ENCODE measurements around the gene CHSY3. TPM values are rescaled to one million over a fixed set of nuclear protein-coding genes. Genes with fewer than 3 reads are reported as not detected.

The CHSY3 gene
- total and polyA plus RNA-seq, 4 donors, result 0.40 to 7.7 (median 2.1) TPM

DNA sequence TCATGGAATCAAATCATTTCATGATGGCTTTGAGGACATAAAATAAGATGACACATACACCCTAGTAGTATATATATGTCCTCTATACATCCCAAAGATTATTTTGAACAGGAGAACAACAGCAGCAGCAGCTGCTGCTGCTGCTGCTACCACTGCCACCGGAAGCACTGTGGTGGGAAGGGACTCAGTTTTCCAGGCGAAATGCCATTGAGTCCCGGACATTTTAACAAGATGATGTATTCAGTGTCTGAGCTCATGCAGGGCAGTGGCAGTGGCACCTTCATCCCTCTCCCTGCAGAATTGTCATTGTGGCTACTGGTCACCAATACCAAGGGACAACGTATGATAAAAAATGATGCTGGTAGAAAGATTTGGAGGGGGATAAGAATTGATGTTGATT, 151.3 kb downstream of the CHSY3 start (continued):
- TF ChIP-seq, protein P1, sequence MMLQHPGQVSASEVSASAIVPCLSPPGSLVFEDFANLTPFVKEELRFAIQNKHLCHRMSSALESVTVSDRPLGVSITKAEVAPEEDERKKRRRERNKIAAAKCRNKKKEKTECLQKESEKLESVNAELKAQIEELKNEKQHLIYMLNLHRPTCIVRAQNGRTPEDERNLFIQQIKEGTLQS (IDR thresholded peaks at IDR 0.05), result no peak
- TF ChIP-seq NR2F2 (IDR thresholded peaks at IDR 0.05) (no peak), FOXA1 (IDR thresholded peaks at IDR 0.05) (no peak), GABPA (IDR thresholded peaks at IDR 0.05 in 1 of 2, conservative IDR thresholded peaks at IDR 0.05 in 1 of 2) (no peak), HNF4A (conservative IDR thresholded peaks at IDR 0.05) (no peak)
- TF ChIP-seq, protein P2, sequence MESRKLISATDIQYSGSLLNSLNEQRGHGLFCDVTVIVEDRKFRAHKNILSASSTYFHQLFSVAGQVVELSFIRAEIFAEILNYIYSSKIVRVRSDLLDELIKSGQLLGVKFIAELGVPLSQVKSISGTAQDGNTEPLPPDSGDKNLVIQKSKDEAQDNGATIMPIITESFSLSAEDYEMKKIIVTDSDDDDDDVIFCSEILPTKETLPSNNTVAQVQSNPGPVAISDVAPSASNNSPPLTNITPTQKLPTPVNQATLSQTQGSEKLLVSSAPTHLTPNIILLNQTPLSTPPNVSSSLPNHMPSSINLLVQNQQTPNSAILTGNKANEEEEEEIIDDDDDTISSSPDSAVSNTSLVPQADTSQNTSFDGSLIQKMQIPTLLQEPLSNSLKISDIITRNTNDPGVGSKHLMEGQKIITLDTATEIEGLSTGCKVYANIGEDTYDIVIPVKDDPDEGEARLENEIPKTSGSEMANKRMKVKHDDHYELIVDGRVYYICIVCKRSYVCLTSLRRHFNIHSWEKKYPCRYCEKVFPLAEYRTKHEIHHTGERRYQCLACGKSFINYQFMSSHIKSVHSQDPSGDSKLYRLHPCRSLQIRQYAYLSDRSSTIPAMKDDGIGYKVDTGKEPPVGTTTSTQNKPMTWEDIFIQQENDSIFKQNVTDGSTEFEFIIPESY (IDR thresholded peaks at IDR 0.05), result no peak

DNA sequence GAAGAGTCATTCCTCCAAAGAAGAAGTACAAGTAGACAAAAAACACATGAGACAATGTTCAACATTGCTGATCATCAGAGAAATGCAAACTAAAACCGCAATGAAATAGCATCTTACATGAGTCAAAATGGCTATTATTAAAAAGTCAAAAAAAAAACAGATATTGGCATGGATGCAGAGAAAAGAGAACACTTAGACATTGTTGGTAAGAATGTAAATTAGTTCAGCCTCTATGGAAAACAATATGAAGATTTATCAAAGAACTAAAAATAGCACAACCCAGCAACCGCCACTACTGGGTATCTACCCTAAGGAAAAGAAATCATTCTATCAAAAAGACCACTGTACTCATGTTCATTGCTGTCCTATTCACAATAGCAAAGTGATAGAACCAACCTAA, 157.5 kb downstream of the CHSY3 start:
- TF ChIP-seq GABPA (IDR thresholded peaks at IDR 0.05 in 1 of 2, conservative IDR thresholded peaks at IDR 0.05 in 1 of 2), result no peak
- TF ChIP-seq, protein P3, sequence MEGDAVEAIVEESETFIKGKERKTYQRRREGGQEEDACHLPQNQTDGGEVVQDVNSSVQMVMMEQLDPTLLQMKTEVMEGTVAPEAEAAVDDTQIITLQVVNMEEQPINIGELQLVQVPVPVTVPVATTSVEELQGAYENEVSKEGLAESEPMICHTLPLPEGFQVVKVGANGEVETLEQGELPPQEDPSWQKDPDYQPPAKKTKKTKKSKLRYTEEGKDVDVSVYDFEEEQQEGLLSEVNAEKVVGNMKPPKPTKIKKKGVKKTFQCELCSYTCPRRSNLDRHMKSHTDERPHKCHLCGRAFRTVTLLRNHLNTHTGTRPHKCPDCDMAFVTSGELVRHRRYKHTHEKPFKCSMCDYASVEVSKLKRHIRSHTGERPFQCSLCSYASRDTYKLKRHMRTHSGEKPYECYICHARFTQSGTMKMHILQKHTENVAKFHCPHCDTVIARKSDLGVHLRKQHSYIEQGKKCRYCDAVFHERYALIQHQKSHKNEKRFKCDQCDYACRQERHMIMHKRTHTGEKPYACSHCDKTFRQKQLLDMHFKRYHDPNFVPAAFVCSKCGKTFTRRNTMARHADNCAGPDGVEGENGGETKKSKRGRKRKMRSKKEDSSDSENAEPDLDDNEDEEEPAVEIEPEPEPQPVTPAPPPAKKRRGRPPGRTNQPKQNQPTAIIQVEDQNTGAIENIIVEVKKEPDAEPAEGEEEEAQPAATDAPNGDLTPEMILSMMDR (IDR thresholded peaks at IDR 0.05; ENCODE audit: low read depth, low read length, missing input control), result no peak
- TF ChIP-seq JUND (IDR thresholded peaks at IDR 0.05), result no peak
- TF ChIP-seq EGR1 (IDR thresholded peaks at IDR 0.05; ENCODE audit: low read depth in 2 of 2), result no peak
- TF ChIP-seq FOXA2 (IDR thresholded peaks at IDR 0.05), result no peak
- TF ChIP-seq YY1 (IDR thresholded peaks at IDR 0.05), result no peak
- Histone ChIP-seq H3K36me3 (ENCODE audit: control insufficient read depth in 4 of 4, insufficient read depth in 3 of 4, low read depth in 1 of 4, low read length in 3 of 4) (no peaks in the 10 kb centered on the region), H3K9ac (ENCODE audit: low read depth in 1 of 2, low read length in 2 of 2) (no peak overlapping the region), H3K4me3 (ENCODE audit: low read depth in 1 of 3, low read length in 3 of 3) (no peak overlapping the region), H3K4me1 (ENCODE audit: control insufficient read depth in 4 of 4, insufficient read depth in 4 of 4, low read length in 3 of 4) (no peaks in the 10 kb centered on the region), H3K27me3 (ENCODE audit: control insufficient read depth in 4 of 4, insufficient read depth in 4 of 4, low read length in 3 of 4) (no peaks in the 10 kb centered on the region), H3K9me3 (ENCODE audit: control insufficient read depth in 4 of 4, low read length in 3 of 4) (no peaks in the 10 kb centered on the region), H3K27ac (ENCODE audit: low read depth in 1 of 2, low read length in 2 of 2) (no peak overlapping the region)
- no peak for DNase-seq (ENCODE audit: low spot score)
- WGBS, result 93% methylated on average over 2 of the region's 2 CpGs

DNA sequence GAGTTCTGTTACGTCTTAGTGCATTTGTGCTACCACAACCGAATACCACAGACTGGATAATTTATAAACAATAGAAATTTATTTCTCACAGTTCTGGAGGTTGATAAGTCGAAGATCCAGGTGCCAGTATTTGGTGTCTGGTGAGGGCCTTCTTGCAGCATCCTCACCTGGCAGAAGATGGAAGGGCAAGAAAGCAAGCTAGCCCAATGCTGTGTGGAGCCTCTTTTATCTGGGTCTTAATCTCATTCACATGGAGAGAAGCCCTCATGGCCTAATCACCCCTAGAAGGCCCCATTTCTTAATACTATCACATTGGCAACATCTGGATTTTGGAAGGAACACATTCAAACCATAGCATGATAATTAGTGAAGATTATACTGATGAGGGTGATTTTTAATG, 159.3 kb downstream of the CHSY3 start:
- Histone ChIP-seq H3K4me1 (ENCODE audit: control insufficient read depth in 4 of 4, insufficient read depth in 4 of 4, low read length in 3 of 4) (no peaks in the 10 kb centered on the region), H3K9me3 (ENCODE audit: control insufficient read depth in 4 of 4, low read length in 3 of 4) (no peaks in the 10 kb centered on the region), H3K27me3 (ENCODE audit: control insufficient read depth in 4 of 4, insufficient read depth in 4 of 4, low read length in 3 of 4) (no peaks in the 10 kb centered on the region), H3K4me3 (ENCODE audit: low read depth in 1 of 3, low read length in 3 of 3) (no peak overlapping the region), H3K27ac (ENCODE audit: low read depth in 1 of 2, low read length in 2 of 2) (no peak overlapping the region), H3K36me3 (ENCODE audit: control insufficient read depth in 4 of 4, insufficient read depth in 3 of 4, low read depth in 1 of 4, low read length in 3 of 4) (no peaks in the 10 kb centered on the region), H3K9ac (ENCODE audit: low read depth in 1 of 2, low read length in 2 of 2) (no peak overlapping the region)
- 91% methylated on average over 3 of the region's 3 CpGs for WGBS
- DNase-seq (ENCODE audit: low spot score), result no peak
- TF ChIP-seq FOXA1 (IDR thresholded peaks at IDR 0.05) (no peak), JUND (IDR thresholded peaks at IDR 0.05) (no peak), TAF1 (conservative IDR thresholded peaks at IDR 0.05) (no peak), EGR1 (IDR thresholded peaks at IDR 0.05; ENCODE audit: low read depth in 2 of 2) (no peak)

DNA sequence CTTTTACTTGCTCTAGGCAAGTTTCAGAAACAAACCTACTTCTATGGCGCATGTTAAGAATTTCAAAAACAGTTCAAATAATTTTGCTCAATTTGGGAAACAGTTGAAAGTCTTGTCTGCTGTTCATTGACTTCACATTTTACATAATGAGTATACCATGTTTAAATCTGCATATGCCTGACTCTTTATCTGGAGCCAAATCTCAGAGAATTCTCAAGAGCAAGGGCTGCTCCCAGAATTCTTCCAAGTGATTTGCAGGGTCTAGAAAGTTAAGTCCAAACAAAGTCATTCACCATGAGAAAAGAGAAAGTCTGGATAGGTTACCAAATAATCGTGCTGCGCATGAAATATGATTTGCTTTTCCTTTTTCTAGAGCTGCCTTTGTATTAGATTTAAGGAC, 160.2 kb downstream of the CHSY3 start:
- Histone ChIP-seq H3K4me3 (ENCODE audit: low read depth in 1 of 3, low read length in 3 of 3) (no peak overlapping the region), H3K9me3 (ENCODE audit: control insufficient read depth in 4 of 4, low read length in 3 of 4) (no peaks in the 10 kb centered on the region), H3K27ac (ENCODE audit: low read depth in 1 of 2, low read length in 2 of 2) (no peak overlapping the region), H3K27me3 (ENCODE audit: control insufficient read depth in 4 of 4, insufficient read depth in 4 of 4, low read length in 3 of 4) (no peaks in the 10 kb centered on the region), H3K36me3 (ENCODE audit: control insufficient read depth in 4 of 4, insufficient read depth in 3 of 4, low read depth in 1 of 4, low read length in 3 of 4) (no peaks in the 10 kb centered on the region), H3K4me1 (ENCODE audit: control insufficient read depth in 4 of 4, insufficient read depth in 4 of 4, low read length in 3 of 4) (no peaks in the 10 kb centered on the region), H3K9ac (ENCODE audit: low read depth in 1 of 2, low read length in 2 of 2) (no peak overlapping the region)
- DNase-seq (ENCODE audit: low spot score), result no peak
- WGBS, result 97% methylated on average over 3 of the region's 3 CpGs
- TF ChIP-seq, protein P2 (IDR thresholded peaks at IDR 0.05), result no peak
- TF ChIP-seq SP1 (IDR thresholded peaks at IDR 0.05) (no peak), HNF4A (conservative IDR thresholded peaks at IDR 0.05) (no peak), JUND (IDR thresholded peaks at IDR 0.05) (no peak), HNF4G (IDR thresholded peaks at IDR 0.05) (no peak)
- TF ChIP-seq, protein P4, sequence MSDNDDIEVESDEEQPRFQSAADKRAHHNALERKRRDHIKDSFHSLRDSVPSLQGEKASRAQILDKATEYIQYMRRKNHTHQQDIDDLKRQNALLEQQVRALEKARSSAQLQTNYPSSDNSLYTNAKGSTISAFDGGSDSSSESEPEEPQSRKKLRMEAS (IDR thresholded peaks at IDR 0.05), result no peak
- TF ChIP-seq, protein P1 (IDR thresholded peaks at IDR 0.05), result no peak
- TF ChIP-seq, protein P3 (IDR thresholded peaks at IDR 0.05; ENCODE audit: low read depth, low read length, missing input control), result no peak

All from liver (tissue), 9 donors.